H1 (cell line): ENCODE measurements around the gene WIPF1. TPM values are rescaled to one million over a fixed set of nuclear protein-coding genes. Genes with fewer than 3 reads are reported as not detected.

Experiments
- CTCF ChIA-PET: fragments of 300-600 bp; sonication (Branson Sonifier 250); formaldehyde crosslinking; loops from one replicate; lab custom pipeline; 2021; ENCODE audit not compliant: partially characterized antibody; lab: Charles Lee
- POLR2A ChIA-PET: fragments of 300-600 bp; sonication (Branson Sonifier 250); formaldehyde crosslinking; loops from one replicate; lab custom pipeline; 2021; ENCODE audit warnings: inconsistent platforms; ENCODE audit not compliant: partially characterized antibody; lab: Charles Lee
- DNase-seq, 2 experiments: peaks; one replicate each; pipeline versions ENCODE4 v3.0.0 to v3.0.0-alpha.2; 2010 to 2022; ENCODE audit warnings: low spot score in 2 of 2, low read depth in 1 of 2, mixed read lengths in 1 of 2
- FAIRE-seq: peaks from 2 replicates; lab custom pipeline; 2011; peaks lifted over from hg19 to GRCh38; lab: Jason Lieb, UNC
- H2AFZ ChIP-seq: 2 replicates; pipeline ENCODE4 v1.8.1; 2012; ENCODE audit warnings: low read length, inconsistent platforms
- H2AK5ac ChIP-seq: 2 replicates; pipeline ENCODE4 v1.6.1; 2013; ENCODE audit warnings: low read depth, low read length
- H2BK120ac ChIP-seq: replicated peaks from 2 replicates; pipeline ENCODE3; 2013; ENCODE audit warnings: low read depth, low read length, inconsistent platforms
- H2BK12ac ChIP-seq: 2 replicates; pipeline ENCODE4 v1.6.1; 2013; ENCODE audit warnings: low read depth, low read length
- H2BK15ac ChIP-seq: 2 replicates; pipeline ENCODE4 v1.6.1; 2013; ENCODE audit warnings: low read length
- H2BK20ac ChIP-seq: 2 replicates; pipeline ENCODE4 v1.6.1; 2013; ENCODE audit warnings: low read length
- H2BK5ac ChIP-seq: 2 replicates; pipeline ENCODE4 v1.6.1; 2013; ENCODE audit warnings: low read depth, low read length
- H3K14ac ChIP-seq: 2 replicates; pipeline ENCODE4 v1.6.1; 2013; ENCODE audit warnings: inconsistent platforms; ENCODE audit not compliant: insufficient read length
- H3K18ac ChIP-seq: 2 replicates; pipeline ENCODE4 v1.6.1; 2013; ENCODE audit warnings: low read length; ENCODE audit errors: extremely low read depth
- H3K23ac ChIP-seq: 2 replicates; pipeline ENCODE4 v1.6.1; 2013; ENCODE audit warnings: inconsistent platforms; ENCODE audit not compliant: insufficient read length
- H3K23me2 ChIP-seq: 2 replicates; pipeline ENCODE4 v1.6.1; 2013; ENCODE audit warnings: low read depth, low read length
- H3K27ac ChIP-seq: 2 replicates; pipeline ENCODE4 v1.6.1; 2011; ENCODE audit warnings: low read depth, low read length, inconsistent platforms
- H3K27me3 ChIP-seq, 4 experiments: replicated peaks in 1 of 4; 1 replicate in 1 of 4; 2 replicates in 3 of 4; pipeline versions ENCODE4 v1.6.1 to v1.8.1; 2011 to 2013; ENCODE audit warnings: low read length in 3 of 4, mild to moderate bottlenecking in 3 of 4, inconsistent platforms in 2 of 4, mixed read lengths in 2 of 4, moderate library complexity in 1 of 4; ENCODE audit not compliant: control insufficient read depth in 3 of 4, insufficient read depth in 3 of 4; ENCODE audit errors: extremely low read depth in 1 of 4
- H3K36me3 ChIP-seq, 4 experiments: 2 replicates each; pipeline versions ENCODE4 v1.6.1 to v1.8.1; 2011 to 2013; ENCODE audit warnings: mild to moderate bottlenecking in 4 of 4, low read length in 3 of 4, moderate library complexity in 2 of 4, control low read depth in 1 of 4, inconsistent platforms in 1 of 4; ENCODE audit not compliant: insufficient read depth in 4 of 4, control insufficient read depth in 2 of 4
- H3K4ac ChIP-seq: replicated peaks from 2 replicates; pipeline ENCODE3; 2013; ENCODE audit warnings: low read length, low read depth, mixed read lengths, inconsistent platforms; ENCODE audit not compliant: insufficient read length
- H3K4me1 ChIP-seq, 4 experiments: replicated peaks in 1 of 4; 1 replicate in 1 of 4; 2 replicates in 3 of 4; pipeline versions ENCODE4 v1.6.1 to v1.8.1; 2011 to 2013; ENCODE audit warnings: low read length in 3 of 4, inconsistent platforms in 2 of 4, mixed read lengths in 1 of 4; ENCODE audit not compliant: insufficient read depth in 4 of 4, control insufficient read depth in 3 of 4
- H3K4me2 ChIP-seq, 2 experiments: 2 replicates each; pipeline versions ENCODE4 v1.6.1 to v1.8.1; 2011 to 2013; ENCODE audit warnings: low read depth in 2 of 2, low read length in 2 of 2, control low read depth in 1 of 2, inconsistent platforms in 1 of 2, mild to moderate bottlenecking in 1 of 2; ENCODE audit not compliant: insufficient read depth in 1 of 2
- H3K4me3 ChIP-seq, 4 experiments: fragments of 200-600, 300-600 bp in 1 of 4; sonication (generic), shearing (Covaris generic), sonication (Bioruptor Twin) in 1 of 4; 2 replicates each; pipeline versions ENCODE4 v1.5.1 to v1.8.1; 2011 to 2016; ENCODE audit warnings: low read length in 4 of 4, low read depth in 3 of 4, control low read depth in 2 of 4, inconsistent platforms in 2 of 4, mild to moderate bottlenecking in 2 of 4, mixed read lengths in 1 of 4, moderate library complexity in 1 of 4; ENCODE audit not compliant: insufficient read depth in 2 of 4; ENCODE audit errors: extremely low read depth in 1 of 4
- H3K56ac ChIP-seq: replicated peaks from 2 replicates; pipeline ENCODE3; 2013; ENCODE audit warnings: low read depth, mild to moderate bottlenecking, mixed read lengths, low read length, inconsistent platforms; ENCODE audit not compliant: insufficient read length
- H3K79me1 ChIP-seq: 2 replicates; pipeline ENCODE4 v1.6.1; 2013; ENCODE audit warnings: low read depth, low read length, control low read depth
- H3K79me2 ChIP-seq, 2 experiments: 2 replicates each; pipeline versions ENCODE4 v1.6.1 to v1.8.1; 2012 to 2013; ENCODE audit warnings: low read length in 2 of 2, mild to moderate bottlenecking in 2 of 2, inconsistent platforms in 1 of 2; ENCODE audit not compliant: insufficient read depth in 2 of 2, control insufficient read depth in 1 of 2
- H3K9ac ChIP-seq, 4 experiments: replicated peaks in 1 of 4; 1 replicate in 1 of 4; 2 replicates in 3 of 4; pipeline versions ENCODE4 v1.6.1 to v1.8.1; 2011 to 2013; ENCODE audit warnings: low read depth in 3 of 4, low read length in 3 of 4, control low read depth in 2 of 4, mild to moderate bottlenecking in 2 of 4, moderate library complexity in 2 of 4, inconsistent platforms in 1 of 4; ENCODE audit errors: extremely low read depth in 1 of 4
- H3K9me3 ChIP-seq, 2 experiments: 2 replicates each; pipeline versions ENCODE4 v1.6.1 to v1.8.1; 2012 to 2013; ENCODE audit warnings: mild to moderate bottlenecking in 2 of 2, moderate library complexity in 2 of 2, control low read depth in 1 of 2, inconsistent platforms in 1 of 2, low read depth in 1 of 2, low read length in 1 of 2, mixed read lengths in 1 of 2; ENCODE audit not compliant: insufficient read depth in 2 of 2
- H4K20me1 ChIP-seq, 2 experiments: replicated peaks in 1 of 2; 2 replicates each; pipeline versions ENCODE3 to v1.8.1; 2011 to 2013; ENCODE audit warnings: inconsistent platforms in 2 of 2, low read length in 2 of 2, mild to moderate bottlenecking in 1 of 2; ENCODE audit not compliant: insufficient read depth in 2 of 2, control insufficient read depth in 1 of 2
- H4K5ac ChIP-seq: 2 replicates; pipeline ENCODE4 v1.6.1; 2013; ENCODE audit warnings: low read length, low read depth, mixed read lengths, inconsistent platforms; ENCODE audit not compliant: insufficient read length
- H4K8ac ChIP-seq: 2 replicates; pipeline ENCODE4 v1.8.0; 2013; ENCODE audit warnings: mild to moderate bottlenecking, moderate library complexity, low read length, inconsistent platforms; ENCODE audit not compliant: insufficient read depth; ENCODE audit errors: extremely low read depth
- H4K91ac ChIP-seq: replicated peaks from 2 replicates; pipeline ENCODE3; 2013; ENCODE audit warnings: low read length, mixed read lengths, inconsistent platforms; ENCODE audit not compliant: insufficient read length
- CBX8 ChIP-seq: fragments of 300-800, 300-1000 bp; sonication (generic); IDR thresholded peaks from 2 replicates; pipeline ENCODE4 v1.7.1; 2016; ENCODE audit warnings: low read depth, low read length, borderline replicate concordance
- EP300 ChIP-seq, 2 experiments: IDR thresholded peaks; 1 replicate in 1 of 2; 2 replicates in 1 of 2; pipeline ENCODE4 v1.6.1; 2011 to 2012; ENCODE audit warnings: low read depth in 2 of 2, low read length in 2 of 2, mild to moderate bottlenecking in 2 of 2, borderline replicate concordance in 1 of 2, inconsistent platforms in 1 of 2, moderate library complexity in 1 of 2
- JUN ChIP-seq: IDR thresholded peaks from 2 replicates; pipeline ENCODE4 v1.6.1; 2011; ENCODE audit warnings: low read depth, mild to moderate bottlenecking, improper control_type of control experiment, low read length
- KDM1A ChIP-seq: fragments of 200-600, 300-600 bp; sonication (generic); IDR thresholded peaks from 2 replicates; pipeline ENCODE4 v1.7.1; 2016; ENCODE audit warnings: mild to moderate bottlenecking, low read length, borderline replicate concordance
- MAFK ChIP-seq: IDR thresholded peaks from 2 replicates; pipeline ENCODE4 v1.6.1; 2012; ENCODE audit warnings: low read depth, mild to moderate bottlenecking, improper control_type of control experiment, low read length
- NRF1 ChIP-seq: IDR thresholded peaks from 2 replicates; pipeline ENCODE4 v1.6.1; 2011; ENCODE audit warnings: mild to moderate bottlenecking, low read depth, low read length, improper control_type of control experiment
- POU5F1 ChIP-seq: IDR thresholded peaks from 2 replicates; pipeline ENCODE4 v1.6.1; 2011; ENCODE audit warnings: low read depth, mild to moderate bottlenecking, low read length, moderate library complexity
- RAD21 ChIP-seq, 2 experiments: IDR thresholded peaks in 1 of 2; conservative IDR thresholded peaks in 1 of 2; 2 replicates each; pipeline ENCODE4 v1.6.1; 2011; ENCODE audit warnings: low read depth in 2 of 2, low read length in 2 of 2, improper control_type of control experiment in 1 of 2, inconsistent platforms in 1 of 2, mild to moderate bottlenecking in 1 of 2, moderate library complexity in 1 of 2
- RFX5 ChIP-seq: IDR thresholded peaks from 2 replicates; pipeline ENCODE4 v1.6.1; 2011; ENCODE audit warnings: low read depth, low read length, improper control_type of control experiment, borderline replicate concordance
- RXRA ChIP-seq: IDR thresholded peaks from 2 replicates; pipeline ENCODE4 v1.6.1; 2011; ENCODE audit warnings: low read depth, mild to moderate bottlenecking, low read length, moderate library complexity; ENCODE audit not compliant: insufficient read depth
- SIN3A ChIP-seq, 2 experiments: IDR thresholded peaks in 1 of 2; conservative IDR thresholded peaks in 1 of 2; 2 replicates each; pipeline ENCODE4 v1.6.1; 2011 to 2012; ENCODE audit warnings: low read length in 2 of 2, improper control_type of control experiment in 1 of 2, low read depth in 1 of 2, mild to moderate bottlenecking in 1 of 2
- SP2 ChIP-seq: IDR thresholded peaks from 2 replicates; pipeline ENCODE4 v1.6.1; 2012; ENCODE audit warnings: mild to moderate bottlenecking, low read length, inconsistent platforms
- TCF12 ChIP-seq: IDR thresholded peaks from 2 replicates; pipeline ENCODE4 v1.6.1; 2011; ENCODE audit warnings: low read depth, mild to moderate bottlenecking, low read length
- TEAD4 ChIP-seq: IDR thresholded peaks from 2 replicates; pipeline ENCODE4 v1.6.1; 2012; ENCODE audit warnings: low read depth, low read length, inconsistent platforms, mixed read lengths
- WGBS, 2 experiments: shearing (Covaris generic) in 1 of 2; methylation state at CpG; one replicate each; pipeline versions ENCODE4 v1.1.6 to v1.1.7; 2013 to 2015; ENCODE audit warnings: low lambda C conversion rate in 2 of 2, mixed read lengths in 2 of 2, inconsistent platforms in 1 of 2, low coverage in 1 of 2, missing lambda C conversion rate in 1 of 2; ENCODE audit not compliant: insufficient replicate concordance in 2 of 2, insufficient coverage in 1 of 2, insufficient read length in 1 of 2; ENCODE audit errors: extremely low coverage in 1 of 2, missing lambda C conversion rate in 1 of 2; 5-methylcytosine and 5-hydroxymethylcytosine counted together
- polyA plus RNA-seq, 7 experiments: library from polyadenylated mRNA; depleted of rRNA in 3 of 7; stranded (reverse) in 5 of 7; unstranded in 2 of 7; fragments of >200 nt in 5 of 7; fragments of 200-250 nt in 2 of 7; gene quantifications; 1 replicate in 5 of 7; 2 replicates in 1 of 7; 4 replicates in 1 of 7; pipeline versions ENCODE4 v1.2.1 to v1.2.3, GENCODE V29; 2011 to 2013; ENCODE audit warnings: missing spikeins in 2 of 7, mixed read lengths in 2 of 7
- total RNA-seq: library from RNA; stranded (reverse); fragmentation: NEBNext Ultra II Directional; extraction: Animal tissue kit (Norgen Biotek cat#: 25700); gene quantifications from 2 replicates; pipeline ENCODE4 v1.2.1, GENCODE V29; 2021

The WIPF1 gene
- total and polyA plus RNA-seq, 2 of the 8 experiments (the other 6 are each of a cell fraction or from before 2014, with no cell fraction given): 4.7 to 5.2 TPM

DNA sequence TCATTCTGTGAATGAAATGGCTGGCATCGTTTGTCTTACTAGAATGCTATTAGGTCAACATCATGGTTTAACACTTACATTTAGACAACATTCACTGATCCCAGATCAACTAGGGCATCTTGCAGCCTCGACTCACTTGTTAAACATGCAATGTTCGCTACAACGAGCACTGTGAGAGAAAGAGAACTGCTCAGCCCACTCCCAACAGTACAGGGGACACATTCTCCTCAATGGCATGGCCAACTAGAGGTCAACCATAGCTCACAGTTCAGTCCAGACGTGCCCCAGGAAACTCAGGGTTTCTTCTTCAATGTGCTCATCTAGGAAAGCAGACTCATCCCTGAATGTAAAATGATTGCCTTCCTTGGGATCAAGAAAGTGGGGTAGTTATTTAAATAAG lies 5.9 kb downstream of the WIPF1 start:
- no peak overlapping the region for H3K4ac ChIP-seq
- H4K8ac ChIP-seq: no peak overlapping the region
- H2BK20ac ChIP-seq: no peak overlapping the region
- H3K9me3 ChIP-seq: no peaks in the 10 kb centered on the region
- FAIRE-seq (no peak), DNase-seq (no peak)
- peaks cover 0 to 5% (median 4%) of the 10 kb centered on the region in 4 experiments; a peak in 3 of 7 replicates for H3K4me1 ChIP-seq
- no peaks in the 10 kb centered on the region for H3K79me1 ChIP-seq
- H3K18ac ChIP-seq: no peak overlapping the region
- no peaks in the 10 kb centered on the region for H3K79me2 ChIP-seq
- H3K23me2 ChIP-seq: no peaks in the 10 kb centered on the region
- no peak overlapping the region for H2AFZ ChIP-seq
- no peak overlapping the region for H4K5ac ChIP-seq
- no peaks in the 10 kb centered on the region for H3K27me3 ChIP-seq
- 84% methylated on average over 5 of the region's 5 CpGs; no CpG with 5 or more reads in 1 of the 2 experiments for WGBS, 2 experiments
- no peak overlapping the region for H3K27ac ChIP-seq
- no peak overlapping the region for H2AK5ac ChIP-seq
- no peak overlapping the region for H3K4me2 ChIP-seq
- H2BK12ac ChIP-seq: no peak overlapping the region
- no peak overlapping the region for H4K91ac ChIP-seq
- H2BK120ac ChIP-seq: no peak overlapping the region
- H3K36me3 ChIP-seq: no peaks in the 10 kb centered on the region; a peak in 1 of 8 replicates
- no peaks in the 10 kb centered on the region for H4K20me1 ChIP-seq
- H3K9ac ChIP-seq: no peak overlapping the region
- H2BK15ac ChIP-seq: no peak overlapping the region
- no peak overlapping the region for H3K4me3 ChIP-seq
- H3K23ac ChIP-seq: no peak overlapping the region
- POLR2A ChIA-PET: no interaction called here
- H3K56ac ChIP-seq: no peak overlapping the region
- CTCF ChIA-PET: interaction anchor here (0.6 to 1.4 kb wide), 6 partner anchors 9 to 1144 kb away, joined by 3 to 4 read pairs (median 3); no protein-coding TSS in a partner anchor
- no peak overlapping the region for H2BK5ac ChIP-seq
- no peak overlapping the region for H3K14ac ChIP-seq
- TF ChIP-seq CBX8: no peak
- no peak for TF ChIP-seq NRF1
- no peak for TF ChIP-seq RAD21 (IDR thresholded peaks at IDR 0.05 in 1 of 2, conservative IDR thresholded peaks at IDR 0.05 in 1 of 2; ENCODE audit: low read depth in 2 of 2, low read length in 2 of 2)
- TF ChIP-seq TEAD4: no peak
- TF ChIP-seq MAFK: no peak
- TF ChIP-seq RFX5: no peak
- TF ChIP-seq TCF12: no peak
- no peak for TF ChIP-seq POU5F1
- no peak for TF ChIP-seq JUN
- no peak for TF ChIP-seq EP300 (IDR thresholded peaks at IDR 0.05; ENCODE audit: borderline replicate concordance in 1 of 2, low read depth in 2 of 2, low read length in 2 of 2)
- TF ChIP-seq SIN3A (conservative IDR thresholded peaks at IDR 0.05 in 1 of 2, IDR thresholded peaks at IDR 0.05 in 1 of 2; ENCODE audit: low read depth in 1 of 2, low read length in 2 of 2): no peak
- TF ChIP-seq RXRA: no peak
- TF ChIP-seq SP2: no peak
- TF ChIP-seq KDM1A: no peak
